ENCODE data around the gene PGPEP1.
"Not testable (repeated sequence)": the region's sequence is repeated elsewhere in the genome, so short reads cannot be mapped to it uniquely, and the experiment has no call there.

PGPEP1 gene

DNA sequence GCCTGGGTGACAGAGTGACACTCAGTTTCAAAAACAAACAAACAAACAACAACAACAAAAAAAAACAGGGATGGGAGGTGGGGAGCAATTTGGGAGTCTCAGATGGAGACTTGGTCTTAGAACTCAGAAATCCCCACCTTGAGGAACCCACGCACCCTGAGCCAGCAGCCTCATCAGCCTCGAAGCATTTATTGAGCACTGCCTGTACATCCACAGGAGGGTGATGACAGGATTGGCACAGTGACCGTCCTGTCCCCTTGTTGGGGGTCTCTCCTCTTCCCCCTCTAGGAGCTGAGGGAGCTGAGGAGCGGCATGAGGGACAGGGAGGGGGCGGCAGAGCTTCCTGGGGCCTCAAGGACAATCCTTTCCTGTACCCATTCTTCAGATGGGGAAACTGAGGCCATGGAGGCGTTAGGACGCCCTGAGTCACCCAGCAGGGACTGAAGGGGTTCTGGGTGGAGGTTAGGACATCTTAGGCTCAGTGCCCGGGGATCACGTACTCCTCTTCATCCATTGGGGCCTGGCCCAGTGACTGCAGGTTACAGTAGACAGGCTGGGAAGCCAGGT, 51.2 kb downstream of the PGPEP1 start:
- no peak for DNase-seq (ENCODE audit: low read depth)

- no peak for DNase-seq (ENCODE audit: low read depth)
Measured at GRCh38 chr19:18392417-18392816, 52.0 kb downstream of the PGPEP1 start.

- DNase-seq (ENCODE audit: low read depth) = no peak
Measured at GRCh38 chr19:18392926-18393325, 52.5 kb downstream of the PGPEP1 start.

DNA sequence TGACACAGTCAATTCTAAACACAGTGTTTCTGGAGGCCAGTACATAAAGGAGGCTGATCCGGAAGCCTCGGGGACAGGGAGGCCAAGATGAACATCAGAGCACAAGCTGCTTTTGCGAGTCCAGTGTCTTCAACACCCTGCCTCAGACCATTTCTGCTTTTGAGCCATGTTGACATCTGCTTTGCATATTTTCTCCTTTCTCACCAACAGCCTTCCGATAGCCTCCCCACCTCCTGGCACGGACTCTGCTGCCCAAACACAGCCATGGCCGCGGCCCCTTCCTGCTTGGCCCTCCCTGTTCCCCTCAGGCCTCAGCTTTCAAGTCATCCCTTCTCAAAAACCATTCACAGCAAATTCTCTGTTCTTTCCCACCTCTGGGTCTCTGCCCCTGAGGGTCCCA, 53.4 kb downstream of the PGPEP1 start:
- DNase-seq (ENCODE audit: low read depth) = no peak

GRCh38 chr19:18396471-18397241, 56.3 kb downstream of the PGPEP1 start:
- DNase-seq (ENCODE audit: low read depth) = no peak

DNA sequence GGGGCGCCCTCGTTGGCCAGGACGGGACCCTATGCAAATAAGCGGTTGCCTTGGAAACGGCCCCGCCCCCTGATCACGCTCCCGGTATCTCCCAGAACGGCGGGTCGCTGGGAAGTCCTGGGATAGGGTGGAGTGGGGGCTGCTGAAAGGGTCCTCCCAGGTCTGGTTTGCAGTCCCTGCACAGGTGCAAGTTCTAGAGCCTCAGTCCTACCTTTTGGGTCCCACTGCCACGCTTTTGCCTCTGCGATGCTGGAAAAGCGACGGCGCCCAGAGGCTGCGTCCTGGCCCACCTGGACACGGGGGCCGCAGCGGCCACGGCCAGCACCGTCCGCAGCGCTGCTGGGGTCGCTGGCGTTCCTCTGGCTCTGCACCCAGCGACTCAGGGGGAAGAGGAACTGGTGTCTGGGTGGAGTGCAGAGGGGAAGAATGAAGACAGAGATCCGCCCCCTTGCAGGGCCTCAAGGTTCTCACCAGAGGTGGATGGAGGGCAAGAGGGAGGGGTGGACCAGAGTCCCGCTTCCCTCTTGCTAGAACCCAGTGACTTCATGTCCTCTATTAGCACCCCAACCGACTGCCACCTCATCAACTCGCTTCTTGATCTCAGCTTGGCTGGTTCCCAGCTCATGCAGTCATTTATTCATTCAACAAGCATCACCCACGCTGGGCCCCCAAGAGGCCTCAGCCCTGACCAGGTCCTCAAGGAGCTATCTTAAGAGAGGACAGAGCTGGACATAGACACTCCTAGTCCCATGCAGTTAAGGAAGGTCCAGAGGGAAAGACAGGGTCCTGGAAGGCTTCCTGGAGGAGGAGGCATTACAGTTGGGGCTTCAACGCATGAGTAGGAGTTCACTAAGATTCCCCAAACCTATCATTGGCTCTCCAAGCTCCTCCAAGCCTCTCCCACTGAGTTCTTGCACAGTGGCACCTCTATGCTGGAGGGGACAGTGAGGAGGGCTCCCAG, 57.1 kb downstream of the PGPEP1 start, which contains the start of gene LRRC25:
LRRC25 (minus strand) TSS at position 381 of the 961 bp plus-strand sequence. CDS start 659 bp downstream, outside the sequence.
- DNase-seq (ENCODE audit: low read depth) = no peak

DNA sequence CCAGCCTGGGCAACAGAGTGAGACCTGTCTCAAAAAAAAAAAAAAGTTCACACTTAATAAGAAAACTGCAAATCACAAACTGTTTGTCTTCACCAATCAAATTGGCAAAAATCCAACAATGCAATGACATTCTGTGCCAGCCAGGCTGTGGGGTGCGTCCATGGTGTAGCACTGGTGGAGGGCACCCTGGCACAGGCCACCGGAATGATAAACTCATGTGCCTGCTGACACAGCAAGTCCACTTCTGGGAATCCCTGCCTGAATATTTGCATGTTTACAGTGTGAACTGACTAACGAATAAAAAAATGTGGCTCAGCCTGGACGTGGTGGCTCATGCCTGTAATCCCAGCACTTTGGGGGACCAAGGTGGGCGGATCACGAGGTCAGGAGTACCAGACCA, 58.6 kb downstream of the PGPEP1 start:
- no peak for DNase-seq (ENCODE audit: low read depth)

DNA sequence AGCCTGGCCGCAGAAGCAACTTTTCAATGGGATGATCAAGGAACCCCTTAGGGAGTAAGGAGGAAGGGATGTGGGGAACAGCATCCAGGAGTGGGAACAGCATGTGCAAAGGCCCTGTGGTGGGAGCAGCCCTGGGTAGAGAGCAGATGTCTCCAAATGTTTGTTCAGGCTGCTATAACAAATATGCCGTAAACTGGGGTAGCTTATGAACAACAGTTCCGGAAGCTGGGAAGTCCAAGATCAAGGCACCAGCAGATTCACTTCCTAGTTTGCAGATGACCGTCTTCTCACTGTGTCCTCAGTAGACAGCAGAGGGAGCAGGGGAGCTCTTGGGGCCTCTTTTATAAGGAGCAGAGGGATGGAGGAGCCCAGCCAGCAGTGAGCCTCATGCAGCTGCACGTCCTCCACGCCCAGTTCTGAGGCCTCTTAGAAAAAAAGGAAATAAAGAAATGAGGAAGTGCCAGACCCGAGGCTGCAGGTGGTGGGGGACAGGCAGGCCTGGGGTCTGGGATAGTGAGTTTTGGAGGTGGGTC, 61.2 kb downstream of the PGPEP1 start:
- DNase-seq (ENCODE audit: low read depth) = no peak

GRCh38 chr19:18402455-18403248, 62.3 kb downstream of the PGPEP1 start:
- not testable (repeated sequence) for DNase-seq (ENCODE audit: low read depth)

DNA sequence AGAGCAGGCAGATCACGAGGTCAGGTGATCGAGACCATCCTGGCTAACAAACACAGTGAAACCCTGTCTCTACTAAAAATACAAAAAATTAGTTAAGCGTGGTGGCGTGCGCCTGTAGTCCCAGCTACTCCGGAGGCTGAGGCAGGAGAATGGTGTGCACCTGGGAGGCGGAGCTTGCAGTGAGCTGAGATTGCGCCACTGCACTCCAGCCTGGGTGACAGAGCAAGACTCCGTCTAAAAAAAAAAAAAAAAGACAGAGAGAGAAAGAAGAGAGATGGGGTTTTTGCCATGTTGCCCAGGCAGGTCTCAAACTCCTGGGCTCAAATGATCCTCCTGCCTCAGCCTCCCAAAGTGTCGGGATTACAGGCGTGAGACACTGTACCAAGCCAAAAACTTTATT, 65.4 kb downstream of the PGPEP1 start:
- not testable (repeated sequence) for DNase-seq (ENCODE audit: low read depth)

DNA sequence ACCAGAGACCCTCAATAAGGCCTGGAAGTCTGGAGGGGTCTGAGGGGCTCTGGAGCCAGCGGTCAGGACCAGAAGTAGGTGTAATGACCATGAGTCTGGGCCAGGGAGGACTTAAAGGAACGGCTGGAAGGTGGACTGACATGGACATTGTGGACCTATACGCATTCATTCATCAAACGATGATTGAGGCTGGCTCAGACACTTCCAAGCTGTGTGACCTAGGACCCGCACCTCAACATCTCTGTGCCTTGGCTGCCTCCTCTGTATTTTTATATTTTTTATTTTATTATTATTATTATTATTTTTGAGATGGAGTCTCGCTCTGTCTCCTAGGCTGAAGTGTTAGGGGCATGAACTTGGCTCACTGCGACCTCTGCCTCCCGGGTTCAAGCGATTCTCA, 66.4 kb downstream of the PGPEP1 start:
- DNase-seq (ENCODE audit: low read depth) = no peak

DNA sequence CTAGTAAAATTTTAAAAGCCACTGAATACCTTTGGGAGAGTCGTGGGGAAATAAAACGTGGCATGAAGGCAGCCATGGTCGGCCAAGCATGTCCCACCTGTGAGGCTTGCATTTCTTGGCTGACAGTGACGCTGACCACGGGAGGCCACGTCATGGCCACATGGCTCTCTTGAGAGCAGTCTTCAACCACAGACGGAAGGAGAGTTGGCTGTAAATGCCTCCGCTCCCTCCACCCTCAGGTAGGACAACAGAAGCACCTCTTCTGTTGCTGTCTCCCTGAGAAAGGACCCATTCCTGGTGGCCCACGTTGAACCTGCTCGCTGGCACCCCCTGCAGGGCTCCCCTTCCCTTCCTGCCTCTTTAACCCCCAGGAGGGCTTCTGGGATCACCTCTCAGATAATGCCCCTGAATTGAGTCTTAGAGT, 67.7 kb downstream of the PGPEP1 start:
- no peak for DNase-seq (ENCODE audit: low read depth)

GRCh38 chr19:18412610-18413239, 72.3 kb downstream of the PGPEP1 start:
- DNase-seq (ENCODE audit: low read depth) = no peak

DNA sequence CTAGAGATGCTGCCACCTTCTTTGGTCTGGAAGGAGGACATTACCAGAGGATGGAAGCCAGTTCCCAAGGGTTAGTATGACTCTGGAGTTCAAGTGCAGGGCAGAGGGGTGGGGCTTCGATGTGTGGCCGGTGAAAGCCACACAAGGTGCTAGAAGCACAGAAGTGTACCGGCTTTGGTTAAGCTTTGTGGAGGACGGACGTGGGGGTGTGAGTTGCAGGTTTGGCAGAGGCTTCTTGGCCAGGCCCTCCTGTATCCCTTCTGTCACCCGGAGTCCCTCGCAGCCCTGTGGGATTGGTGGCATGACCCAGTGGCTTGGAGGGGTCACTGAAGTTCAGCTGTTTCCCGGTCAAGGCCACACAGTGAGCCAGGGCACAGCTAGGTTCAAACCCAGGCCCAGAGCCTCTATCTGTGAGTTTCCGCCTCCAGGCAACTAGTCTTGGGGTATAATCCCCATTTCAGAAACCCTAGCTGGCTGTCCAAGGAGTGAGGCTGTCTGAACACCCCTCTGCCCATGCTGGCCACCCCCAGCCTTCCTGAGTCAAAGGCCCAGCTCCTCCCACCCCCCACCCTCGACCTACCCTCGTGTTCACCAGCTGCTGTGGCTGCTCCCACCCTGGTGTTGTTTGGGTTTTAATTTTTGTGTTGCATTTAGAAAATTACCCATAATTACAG, 74.2 kb downstream of the PGPEP1 start:
- no peak for DNase-seq (ENCODE audit: low read depth)

- DNase-seq (ENCODE audit: low read depth) = no peak
Measured at GRCh38 chr19:18415178-18415867, 74.9 kb downstream of the PGPEP1 start.

GRCh38 chr19:18416778-18417249, 76.4 kb downstream of the PGPEP1 start:
- no peak for DNase-seq (ENCODE audit: low read depth)

DNA sequence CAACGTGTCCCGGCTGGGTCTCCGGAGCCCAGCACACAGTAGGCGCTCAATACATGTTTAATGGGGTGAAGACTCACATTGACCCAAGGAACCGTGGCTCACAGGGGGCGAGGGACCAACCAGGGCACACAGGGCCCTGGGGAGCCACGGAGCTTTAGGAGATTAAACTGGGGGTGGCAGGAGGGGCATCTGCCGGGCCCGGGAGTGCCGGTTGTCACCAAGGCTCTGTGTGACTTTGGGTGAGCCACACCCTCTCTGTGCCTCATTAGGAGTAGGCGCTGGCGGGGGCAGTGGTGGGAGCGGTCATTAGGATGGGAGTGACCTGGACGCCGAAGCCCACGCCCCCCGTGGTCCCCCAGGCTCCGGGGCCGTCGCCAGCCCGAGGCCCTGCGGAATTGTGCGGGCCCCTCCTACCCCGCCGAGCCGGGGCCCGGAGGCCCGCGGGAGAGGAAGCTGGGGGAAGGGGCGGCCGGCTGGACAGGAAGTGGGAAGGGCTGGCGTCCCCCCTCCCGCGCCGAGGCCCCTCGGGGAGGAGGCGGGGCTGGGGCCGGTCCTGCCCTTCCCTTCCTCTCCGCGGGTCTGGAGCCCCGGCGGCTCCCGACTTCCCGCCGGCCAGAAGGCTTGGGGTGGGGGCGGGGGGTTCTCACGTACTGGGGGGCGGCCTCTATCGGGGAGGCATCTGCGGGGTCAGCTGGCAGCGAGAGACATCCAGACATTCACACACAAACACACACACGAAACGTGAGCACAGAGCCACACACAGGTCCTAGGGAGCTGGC, 77.0 kb downstream of the PGPEP1 start:
- no peak for DNase-seq (ENCODE audit: low read depth)

GRCh38 chr19:18418029-18418482, 77.7 kb downstream of the PGPEP1 start:
- no peak for DNase-seq (ENCODE audit: low read depth)
